Neuronal stem cell (in vitro differentiated cells): ENCODE measurements around the gene HECW1.

Experiments used
- DNase-seq: peaks from one replicate; pipeline ENCODE4 v3.0.0-alpha.2; 2013; ENCODE audit warnings: low spot score
- H2AFZ ChIP-seq: one replicate; pipeline ENCODE4 v1.6.1; 2013; ENCODE audit warnings: mild to moderate bottlenecking, low read length, inconsistent platforms
- H2AK5ac ChIP-seq: 2 replicates; pipeline ENCODE4 v1.6.1; 2013; ENCODE audit warnings: low read depth, mild to moderate bottlenecking, inconsistent platforms, low read length, moderate library complexity, mixed read lengths
- H2BK120ac ChIP-seq: 2 replicates; pipeline ENCODE4 v1.6.1; 2013; ENCODE audit warnings: low read depth, mild to moderate bottlenecking, inconsistent platforms, low read length, moderate library complexity, mixed read lengths
- H2BK12ac ChIP-seq: one replicate; pipeline ENCODE4 v1.6.1; 2013; ENCODE audit warnings: low read length, inconsistent platforms
- H2BK15ac ChIP-seq: 2 replicates; pipeline ENCODE4 v1.6.1; 2013; ENCODE audit warnings: mild to moderate bottlenecking, low read length, inconsistent platforms, mixed read lengths
- H2BK5ac ChIP-seq: one replicate; pipeline ENCODE4 v1.6.1; 2013; ENCODE audit warnings: inconsistent platforms, mild to moderate bottlenecking, low read length, moderate library complexity
- H3K14ac ChIP-seq: one replicate; pipeline ENCODE4 v1.6.1; 2013; ENCODE audit warnings: low read length, inconsistent platforms
- H3K18ac ChIP-seq: 2 replicates; pipeline ENCODE4 v1.6.1; 2013; ENCODE audit warnings: low read length, inconsistent platforms
- H3K23ac ChIP-seq: 2 replicates; pipeline ENCODE4 v1.6.1; 2013; ENCODE audit warnings: low read depth, mild to moderate bottlenecking, mixed read lengths, low read length, inconsistent platforms; ENCODE audit not compliant: poor library complexity
- H3K27ac ChIP-seq: replicated peaks from 3 replicates; pipeline ENCODE4 v1.5.1; 2013; ENCODE audit warnings: low read length, inconsistent platforms
- H3K27me3 ChIP-seq, 3 experiments: 2 replicates each; pipeline ENCODE4 v1.6.1; 2013; ENCODE audit warnings: low read length in 3 of 3, mild to moderate bottlenecking in 2 of 3, inconsistent platforms in 1 of 3, low read depth in 1 of 3, mixed read lengths in 1 of 3, moderate library complexity in 1 of 3; ENCODE audit not compliant: control insufficient read depth in 3 of 3, insufficient read depth in 3 of 3
- H3K36me3 ChIP-seq, 2 donors: replicated peaks in 1 of 2; 2 replicates each; pipeline ENCODE4 v1.6.1; 2013; ENCODE audit warnings: low read length in 2 of 2; ENCODE audit not compliant: control insufficient read depth in 2 of 2, insufficient read depth in 2 of 2
- H3K4ac ChIP-seq: 2 replicates; pipeline ENCODE4 v1.6.1; 2013; ENCODE audit warnings: inconsistent platforms, mild to moderate bottlenecking, low read length, moderate library complexity
- H3K4me1 ChIP-seq, 2 donors: 1 replicate in 1 of 2; 2 replicates in 1 of 2; pipeline ENCODE4 v1.6.1; 2013; ENCODE audit warnings: low read length in 2 of 2, low read depth in 1 of 2; ENCODE audit not compliant: control insufficient read depth in 2 of 2, insufficient read depth in 1 of 2
- H3K4me2 ChIP-seq: one replicate; pipeline ENCODE4 v1.6.1; 2013; ENCODE audit warnings: mild to moderate bottlenecking, low read length, inconsistent platforms; ENCODE audit not compliant: insufficient read depth, poor library complexity, severe bottlenecking
- H3K4me3 ChIP-seq, 2 donors: 2 replicates each; pipeline ENCODE4 v1.5.1; 2013; ENCODE audit warnings: low read length in 2 of 2, mild to moderate bottlenecking in 2 of 2, inconsistent platforms in 1 of 2, moderate library complexity in 1 of 2
- H3K79me1 ChIP-seq: one replicate; pipeline ENCODE4 v1.6.1; 2013; ENCODE audit warnings: low read depth, mild to moderate bottlenecking, inconsistent platforms, low read length, moderate library complexity
- H3K9ac ChIP-seq: one replicate; pipeline ENCODE4 v1.6.1; 2013; ENCODE audit warnings: mild to moderate bottlenecking, low read depth, low read length, inconsistent platforms; ENCODE audit not compliant: poor library complexity
- H3K9me3 ChIP-seq, 2 donors: replicated peaks in 1 of 2; 2 replicates each; pipeline versions ENCODE3 to v1.6.1; 2013; ENCODE audit warnings: low read length in 2 of 2, mild to moderate bottlenecking in 2 of 2, inconsistent platforms in 1 of 2, low read depth in 1 of 2, mixed read lengths in 1 of 2, moderate library complexity in 1 of 2; ENCODE audit not compliant: control insufficient read depth in 2 of 2, insufficient read depth in 1 of 2
- H4K8ac ChIP-seq: one replicate; pipeline ENCODE4 v1.6.1; 2013; ENCODE audit warnings: low read depth, mild to moderate bottlenecking, inconsistent platforms, low read length, moderate library complexity
- H4K91ac ChIP-seq: one replicate; pipeline ENCODE4 v1.6.1; 2013; ENCODE audit warnings: low read length, low read depth, mild to moderate bottlenecking, inconsistent platforms; ENCODE audit not compliant: poor library complexity
- WGBS, 2 donors: extraction: QIAGEN DNeasy Blood & Tissue Kit; methylation state at CpG; one replicate each; pipeline ENCODE4 v1.1.7; 2013; ENCODE audit warnings: missing lambda C conversion rate in 2 of 2, mixed read lengths in 1 of 2; ENCODE audit not compliant: insufficient read length in 2 of 2, insufficient replicate concordance in 1 of 2; ENCODE audit errors: extremely low coverage in 2 of 2; 5-methylcytosine and 5-hydroxymethylcytosine counted together

The HECW1 gene

GRCh38 chr7:43528576-43529354, 416.3 kb downstream of the HECW1 start:
- Histone ChIP-seq H3K18ac (no peak overlapping the region), H3K4ac (no peak overlapping the region), H2BK15ac (no peak overlapping the region), H2BK12ac (no peak overlapping the region), H3K79me1 (no peaks in the 10 kb centered on the region), H4K91ac (no peak overlapping the region), H2AK5ac (no peak overlapping the region), H3K9me3 (no peaks in the 10 kb centered on the region), H3K27me3 (no peaks in the 10 kb centered on the region), H2BK5ac (no peak overlapping the region), H3K36me3 (no peaks in the 10 kb centered on the region), H3K4me1 (no peaks in the 10 kb centered on the region), H3K23ac (no peak overlapping the region), H3K14ac (no peak overlapping the region), H3K27ac (no peak overlapping the region), H3K4me3 (no peak overlapping the region), H3K9ac (no peak overlapping the region), H2AFZ (no peak overlapping the region), H2BK120ac (no peak overlapping the region), H4K8ac (no peak overlapping the region), H3K4me2 (no peak overlapping the region)
- WGBS, 2 donors, result no CpG with 5 or more reads among the region's 10 CpGs
- DNase-seq, result no peak

GRCh38 chr7:43530553-43531410, 418.3 kb downstream of the HECW1 start:
- Histone ChIP-seq H2AFZ (no peak overlapping the region), H3K4me1 (no peaks in the 10 kb centered on the region), H4K8ac (no peak overlapping the region), H3K9me3 (no peaks in the 10 kb centered on the region), H3K23ac (no peak overlapping the region), H2BK15ac (no peak overlapping the region), H2AK5ac (no peak overlapping the region), H2BK5ac (no peak overlapping the region), H3K9ac (no peak overlapping the region), H3K18ac (no peak overlapping the region), H3K4me3 (no peak overlapping the region), H3K36me3 (no peaks in the 10 kb centered on the region), H2BK120ac (no peak overlapping the region), H3K27me3 (no peaks in the 10 kb centered on the region), H3K79me1 (no peaks in the 10 kb centered on the region), H4K91ac (no peak overlapping the region), H3K4me2 (no peak overlapping the region), H3K14ac (no peak overlapping the region), H2BK12ac (no peak overlapping the region), H3K27ac (no peak overlapping the region), H3K4ac (no peak overlapping the region)
- no peak for DNase-seq
- WGBS, 2 donors, result no CpG with 5 or more reads among the region's 6 CpGs

- no peak overlapping the region for H2AFZ ChIP-seq
- H3K79me1 ChIP-seq, result no peaks in the 10 kb centered on the region
- no peaks in the 10 kb centered on the region for H3K27me3 ChIP-seq
- H3K36me3 ChIP-seq, result no peaks in the 10 kb centered on the region
- H2BK5ac ChIP-seq, result no peak overlapping the region
- H4K8ac ChIP-seq, result no peak overlapping the region
- no peak for DNase-seq
- H3K9me3 ChIP-seq, result no peaks in the 10 kb centered on the region
- no peak overlapping the region for H3K9ac ChIP-seq
- H2BK12ac ChIP-seq, result no peak overlapping the region
- H3K4me1 ChIP-seq, result no peaks in the 10 kb centered on the region
- H3K4ac ChIP-seq, result no peak overlapping the region
- no peak overlapping the region for H4K91ac ChIP-seq
- no peak overlapping the region for H2AK5ac ChIP-seq
- no peak overlapping the region for H3K14ac ChIP-seq
- no peak overlapping the region for H3K4me2 ChIP-seq
- no peak overlapping the region for H3K4me3 ChIP-seq
- no peak overlapping the region for H3K23ac ChIP-seq
- no peak overlapping the region for H3K27ac ChIP-seq
- no peak overlapping the region for H2BK120ac ChIP-seq
- no CpG with 5 or more reads among the region's 9 CpGs for WGBS, 2 donors
- H2BK15ac ChIP-seq, result no peak overlapping the region
- no peak overlapping the region for H3K18ac ChIP-seq
Measured at GRCh38 chr7:43531700-43532099, 419.3 kb downstream of the HECW1 start.

GRCh38 chr7:43533801-43534479, 421.5 kb downstream of the HECW1 start:
- Histone ChIP-seq H2BK15ac (no peak overlapping the region), H3K36me3 (no peaks in the 10 kb centered on the region), H3K18ac (no peak overlapping the region), H4K91ac (no peak overlapping the region), H3K27me3 (no peaks in the 10 kb centered on the region), H3K4me2 (no peak overlapping the region), H2AFZ (no peak overlapping the region), H2BK5ac (no peak overlapping the region), H3K23ac (no peak overlapping the region), H3K27ac (no peak overlapping the region), H2AK5ac (no peak overlapping the region), H3K14ac (no peak overlapping the region), H3K9me3 (no peaks in the 10 kb centered on the region), H2BK12ac (no peak overlapping the region), H3K4ac (no peak overlapping the region), H3K9ac (no peak overlapping the region), H2BK120ac (no peak overlapping the region), H3K79me1 (no peaks in the 10 kb centered on the region), H4K8ac (no peak overlapping the region), H3K4me1 (peaks cover 0 to 2% of the 10 kb centered on the region in 2 donors), H3K4me3 (no peak overlapping the region)
- no peak for DNase-seq
- WGBS, 2 donors, result no CpG with 5 or more reads among the region's 6 CpGs
